PC-3 (cell line): ENCODE data around the gene PGBD5. TPM values are rescaled to one million over a fixed set of nuclear protein-coding genes. Genes with fewer than 3 reads are reported as not detected.
"Not testable (repeated sequence)": the region's sequence is repeated elsewhere in the genome, so short reads cannot be mapped to it uniquely, and the experiment has no call there.

Experiments
- ATAC-seq: fragments of 200-7000 bp; cut with Tn5 transposase; 2 replicates; pipeline ENCODE4 v1.9.1; 2020; ENCODE audit warnings: mild to moderate bottlenecking, moderate library complexity
- BruUV-seq: library from RNA; stranded (reverse); fragments of 400-500 nt; replicated peaks from 2 replicates; lab custom pipeline; 2021; lab: Mats Ljungman, UMichigan
- CTCF ChIA-PET: fragments of 300-600 bp; sonication (Branson Sonifier 250); formaldehyde crosslinking; loops from one replicate; lab custom pipeline; 2022; ENCODE audit warnings: antibody characterized with exemption; lab: Charles Lee
- POLR2A ChIA-PET: fragments of 300-600 bp; sonication (Branson Sonifier 250); formaldehyde crosslinking; loops from one replicate; lab custom pipeline; 2022; ENCODE audit warnings: antibody characterized with exemption; ENCODE audit not compliant: unreplicated experiment; lab: Charles Lee
- DNase-seq: peaks from one replicate; pipeline ENCODE4 v3.0.0-alpha.2; 2015
- H2AFZ ChIP-seq: fragments of 300-600 bp; sonication (generic); 2 replicates; pipeline ENCODE4 v1.6.0; 2016; ENCODE audit warnings: antibody characterized with exemption, low read length
- H3F3A ChIP-seq: fragments of 300-600 bp; sonication (generic); one replicate; pipeline ENCODE4 v1.6.0; 2017; ENCODE audit warnings: antibody characterized with exemption, low read length, control low read depth, mild to moderate bottlenecking; ENCODE audit not compliant: unreplicated experiment
- H3K27ac ChIP-seq: fragments of 300-600 bp; sonication (generic); 2 replicates; pipeline ENCODE4 v1.5.1; 2016; ENCODE audit warnings: mild to moderate bottlenecking, low read length
- H3K27me3 ChIP-seq: fragments of 300-600 bp; sonication (generic); 2 replicates; pipeline ENCODE4 v1.6.1; 2016; ENCODE audit warnings: low read length, mixed read lengths
- H3K36me3 ChIP-seq: fragments of 300-600 bp; sonication (generic); 2 replicates; pipeline ENCODE4 v1.6.1; 2016; ENCODE audit warnings: low read depth, mixed run types, low read length, mixed read lengths
- H3K4me1 ChIP-seq: fragments of 300-600 bp; sonication (generic); 2 replicates; pipeline ENCODE4 v1.5.1; 2016; ENCODE audit warnings: low read length; ENCODE audit not compliant: insufficient read depth
- H3K4me2 ChIP-seq: fragments of 300-600 bp; sonication (generic); 2 replicates; pipeline ENCODE4 v1.6.0; 2016; ENCODE audit warnings: low read length
- H3K4me3 ChIP-seq: fragments of 300-600 bp; sonication (generic); 2 replicates; pipeline ENCODE4 v1.5.1; 2016; ENCODE audit warnings: mild to moderate bottlenecking, low read length, mixed read lengths
- H3K79me2 ChIP-seq: fragments of 300-600 bp; sonication (generic); 2 replicates; pipeline ENCODE4 v1.6.1; 2017; ENCODE audit warnings: low read length, mixed read lengths
- H3K9ac ChIP-seq: fragments of 300-600 bp; sonication (generic); 2 replicates; pipeline ENCODE4 v1.6.0; 2016; ENCODE audit warnings: mild to moderate bottlenecking, low read length
- H3K9me2 ChIP-seq: fragments of 300-600 bp; sonication (generic); replicated peaks from 2 replicates; pipeline ENCODE4 v1.6.1; 2016; ENCODE audit warnings: mixed run types, low read length, mixed read lengths
- H3K9me3 ChIP-seq: fragments of 300-600 bp; sonication (generic); 2 replicates; pipeline ENCODE4 v1.6.1; 2016; ENCODE audit warnings: low read length, mixed read lengths
- H4K20me1 ChIP-seq: fragments of 300-600 bp; sonication (generic); 2 replicates; pipeline ENCODE4 v1.6.1; 2016; ENCODE audit warnings: low read length, mixed read lengths
- EZH2 ChIP-seq: fragments of 300-600 bp; sonication (generic); IDR thresholded peaks from one replicate; pipeline ENCODE4 v1.6.1; 2017; ENCODE audit warnings: antibody characterized with exemption, mild to moderate bottlenecking, low read length; ENCODE audit not compliant: unreplicated experiment
- EZH2phosphoT487 ChIP-seq: fragments of 300-600 bp; sonication (generic); IDR thresholded peaks from 2 replicates; pipeline ENCODE4 v1.6.1; 2018; ENCODE audit warnings: mild to moderate bottlenecking, antibody characterized with exemption, low read length, borderline replicate concordance
- intact Hi-C: fragments of 100-400 bp; cut with micrococcal nuclease; formaldehyde crosslinking; loops from 2 replicates; pipeline ENCODE4 v1.9.0; 2023
- total RNA-seq: library from RNA; depleted of rRNA; stranded (reverse); fragments of >200 nt; gene quantifications from 2 replicates; pipeline ENCODE4 v1.2.3, GENCODE V29; 2014
- TF ChIP-seq, protein P1 (sequence below): fragments of 300-600 bp; sonication (generic); conservative IDR thresholded peaks from 2 replicates; pipeline ENCODE4 v1.5.1; 2017; ENCODE audit warnings: antibody characterized with exemption, low read depth, mild to moderate bottlenecking, low read length

The PGBD5 gene
- total RNA-seq, 1 experiment from 2014 or later, result under 0.01 TPM

DNA sequence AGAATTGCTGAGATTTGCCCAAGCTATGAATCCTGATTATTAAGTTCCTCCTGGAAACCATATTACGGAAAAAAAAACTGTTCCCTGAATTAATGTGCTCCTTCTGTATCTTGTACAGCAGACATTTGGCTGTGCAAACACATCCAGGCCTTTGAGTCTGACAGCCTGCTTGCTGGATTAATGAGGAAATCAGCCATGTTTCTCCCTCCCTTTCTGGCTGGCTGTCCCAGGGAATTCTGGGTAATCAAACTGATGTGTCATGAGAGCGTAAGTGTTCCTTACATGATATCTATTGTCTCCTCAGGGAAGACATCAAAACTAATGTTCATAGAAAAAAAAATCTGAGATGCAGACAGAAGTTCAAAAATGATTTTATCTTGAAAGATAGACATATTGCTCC is 18.8 kb downstream of the PGBD5 start:
- peaks cover 56% of the 10 kb centered on the region for H3K27me3 ChIP-seq
- DNase-seq (peak; percentile 41), ATAC-seq (no peak)
- H3K4me3 ChIP-seq, result no peak overlapping the region
- no peaks in the 10 kb centered on the region for H3K9me2 ChIP-seq
- H4K20me1 ChIP-seq, result no peaks in the 10 kb centered on the region
- no peaks in the 10 kb centered on the region for H3K9me3 ChIP-seq
- H2AFZ ChIP-seq, result peak overlapping the region; percentile 20; the same call in 1 of the 2 replicates
- no peaks in the 10 kb centered on the region for H3K4me1 ChIP-seq
- BruUV-seq, result no TSS peak
- TF ChIP-seq, protein P1, sequence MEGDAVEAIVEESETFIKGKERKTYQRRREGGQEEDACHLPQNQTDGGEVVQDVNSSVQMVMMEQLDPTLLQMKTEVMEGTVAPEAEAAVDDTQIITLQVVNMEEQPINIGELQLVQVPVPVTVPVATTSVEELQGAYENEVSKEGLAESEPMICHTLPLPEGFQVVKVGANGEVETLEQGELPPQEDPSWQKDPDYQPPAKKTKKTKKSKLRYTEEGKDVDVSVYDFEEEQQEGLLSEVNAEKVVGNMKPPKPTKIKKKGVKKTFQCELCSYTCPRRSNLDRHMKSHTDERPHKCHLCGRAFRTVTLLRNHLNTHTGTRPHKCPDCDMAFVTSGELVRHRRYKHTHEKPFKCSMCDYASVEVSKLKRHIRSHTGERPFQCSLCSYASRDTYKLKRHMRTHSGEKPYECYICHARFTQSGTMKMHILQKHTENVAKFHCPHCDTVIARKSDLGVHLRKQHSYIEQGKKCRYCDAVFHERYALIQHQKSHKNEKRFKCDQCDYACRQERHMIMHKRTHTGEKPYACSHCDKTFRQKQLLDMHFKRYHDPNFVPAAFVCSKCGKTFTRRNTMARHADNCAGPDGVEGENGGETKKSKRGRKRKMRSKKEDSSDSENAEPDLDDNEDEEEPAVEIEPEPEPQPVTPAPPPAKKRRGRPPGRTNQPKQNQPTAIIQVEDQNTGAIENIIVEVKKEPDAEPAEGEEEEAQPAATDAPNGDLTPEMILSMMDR, result no peak
- no peak for TF ChIP-seq EZH2phosphoT487
- TF ChIP-seq EZH2, result no peak
- H3F3A ChIP-seq, result no peaks in the 10 kb centered on the region
- ChIA-PET CTCF (no interaction called here), POLR2A (interaction anchor here (0.6 kb wide), 1 partner anchor 8 kb away, joined by 11 read pairs; no protein-coding TSS in a partner anchor)
- no peak overlapping the region for H3K27ac ChIP-seq
- H3K9ac ChIP-seq, result no peak overlapping the region
- H3K36me3 ChIP-seq, result no peaks in the 10 kb centered on the region
- H3K79me2 ChIP-seq, result no peaks in the 10 kb centered on the region
- intact Hi-C loops, result no loop called here
- no peak overlapping the region for H3K4me2 ChIP-seq

DNA sequence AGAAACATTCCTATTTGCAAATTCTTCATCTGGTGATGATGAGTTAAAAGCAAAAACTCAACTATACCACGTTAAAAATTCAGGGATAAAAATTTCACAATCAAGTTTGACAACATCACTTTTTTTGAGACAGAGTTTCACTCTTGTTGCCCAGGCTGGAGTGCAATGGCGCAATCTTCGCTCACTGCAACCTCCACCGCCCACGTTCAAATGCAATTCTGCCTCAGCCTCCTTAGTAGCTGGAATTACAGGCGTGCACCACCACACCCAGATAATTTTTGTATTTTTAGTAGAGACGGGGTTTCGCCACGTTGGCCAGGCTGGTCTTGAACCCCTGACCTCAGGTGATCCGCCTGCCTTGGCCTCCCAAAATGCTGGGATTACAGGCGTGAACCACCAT is 19.4 kb downstream of the PGBD5 start:
- ATAC-seq, CTCF ChIA-PET, BruUV-seq, H3K9ac ChIP-seq, H3F3A ChIP-seq, H3K27ac ChIP-seq, DNase-seq, H3K4me2 ChIP-seq, H3K9me3 ChIP-seq, H2AFZ ChIP-seq, H4K20me1 ChIP-seq, H3K4me3 ChIP-seq, intact Hi-C loops, H3K9me2 ChIP-seq, H3K79me2 ChIP-seq, H3K4me1 ChIP-seq, H3K36me3 ChIP-seq: not testable (repeated sequence)
- POLR2A ChIA-PET, result interaction anchor here (0.6 kb wide), 1 partner anchor 8 kb away, joined by 11 read pairs; no protein-coding TSS in a partner anchor
- H3K27me3 ChIP-seq, result peaks cover 53% of the 10 kb centered on the region

DNA sequence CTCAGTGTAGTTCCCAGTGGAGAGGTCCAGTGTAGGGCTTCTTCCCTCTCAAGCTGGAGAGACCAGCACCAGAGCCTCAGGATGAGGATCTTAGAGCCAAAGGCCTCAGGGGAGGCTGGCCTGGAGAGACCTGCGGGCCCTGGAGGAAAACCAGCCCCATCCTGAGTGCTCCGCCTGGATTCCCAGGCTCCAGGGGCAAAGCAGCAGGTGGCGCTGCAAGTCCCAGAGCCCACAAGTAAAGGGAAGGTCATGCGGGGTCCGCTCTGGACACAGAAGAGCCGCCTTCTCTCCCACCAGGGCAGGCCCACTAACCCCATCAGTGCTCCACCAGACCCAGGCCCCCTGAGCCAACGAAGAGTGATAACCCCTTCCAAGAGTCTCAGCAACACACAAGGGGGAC is 22.7 kb downstream of the PGBD5 start:
- Histone ChIP-seq H2AFZ (no peak overlapping the region), H3K27me3 (peaks cover 44% of the 10 kb centered on the region; the same call in 1 of the 2 replicates), H3K27ac (no peak overlapping the region), H3K9ac (no peak overlapping the region), H3F3A (no peaks in the 10 kb centered on the region), H3K4me2 (no peak overlapping the region), H4K20me1 (no peaks in the 10 kb centered on the region), H3K9me3 (no peaks in the 10 kb centered on the region), H3K79me2 (no peaks in the 10 kb centered on the region), H3K4me3 (no peak overlapping the region), H3K4me1 (no peaks in the 10 kb centered on the region), H3K36me3 (no peaks in the 10 kb centered on the region), H3K9me2 (no peaks in the 10 kb centered on the region)
- BruUV-seq, result no TSS peak
- intact Hi-C loops, result no loop called here
- POLR2A ChIA-PET, result no interaction called here
- TF ChIP-seq, protein P1, result peak; percentile 38; the same call in 1 of the 2 replicates
- no peak for TF ChIP-seq EZH2
- no peak for TF ChIP-seq EZH2phosphoT487
- DNase-seq (no peak), ATAC-seq (no peak)
- CTCF ChIA-PET, result no interaction called here
